ENCODE data around the gene DEUP1.

The DEUP1 gene

GRCh38 chr11:93323747-93324146 lies 6.8 kb upstream of the DEUP1 start:
- TF ChIP-seq CTCF (IDR thresholded peaks at IDR 0.05; ENCODE audit: low read depth, low read length): no peak

GRCh38 chr11:93324500-93324899 lies 6.0 kb upstream of the DEUP1 start:
- no peak for DNase-seq (ENCODE audit: extremely low read depth, low read depth)
- no peak for TF ChIP-seq CTCF (IDR thresholded peaks at IDR 0.05; ENCODE audit: low read depth, low read length)

More at GRCh38 chr11:93323747-93324146, 6.8 kb upstream of the DEUP1 start:
- DNase-seq (ENCODE audit: extremely low read depth, low read depth): no peak

- no peak for TF ChIP-seq CTCF (IDR thresholded peaks at IDR 0.05; ENCODE audit: low read depth, low read length)
- DNase-seq (ENCODE audit: extremely low read depth, low read depth): no peak
Measured at GRCh38 chr11:93326681-93327080, 3.9 kb upstream of the DEUP1 start.

- no peak for DNase-seq (ENCODE audit: extremely low read depth, low read depth)
- no peak for TF ChIP-seq CTCF (IDR thresholded peaks at IDR 0.05; ENCODE audit: low read depth, low read length)
Measured at GRCh38 chr11:93329936-93330445, 551 bp upstream of the DEUP1 start.

- no peak for DNase-seq (ENCODE audit: extremely low read depth, low read depth)
- TF ChIP-seq CTCF (IDR thresholded peaks at IDR 0.05; ENCODE audit: low read depth, low read length): no peak
Measured at GRCh38 chr11:93340223-93340622, 9.7 kb downstream of the DEUP1 start.

GRCh38 chr11:93344855-93345333 lies 14.4 kb downstream of the DEUP1 start:
- no peak for DNase-seq (ENCODE audit: extremely low read depth, low read depth)
- TF ChIP-seq CTCF (IDR thresholded peaks at IDR 0.05; ENCODE audit: low read depth, low read length): no peak

GRCh38 chr11:93348930-93349329 lies 18.4 kb downstream of the DEUP1 start:
- TF ChIP-seq CTCF (IDR thresholded peaks at IDR 0.05; ENCODE audit: low read depth, low read length): no peak
- no peak for DNase-seq (ENCODE audit: extremely low read depth, low read depth)

All from AG09319 (cell line).